ENCODE measurements around the gene RTN4RL1. TPM values are rescaled to one million over a fixed set of nuclear protein-coding genes. Genes with fewer than 3 reads are reported as not detected.

Gene RTN4RL1
- total RNA-seq, 1 donor from 2014 or later: not detected

DNA sequence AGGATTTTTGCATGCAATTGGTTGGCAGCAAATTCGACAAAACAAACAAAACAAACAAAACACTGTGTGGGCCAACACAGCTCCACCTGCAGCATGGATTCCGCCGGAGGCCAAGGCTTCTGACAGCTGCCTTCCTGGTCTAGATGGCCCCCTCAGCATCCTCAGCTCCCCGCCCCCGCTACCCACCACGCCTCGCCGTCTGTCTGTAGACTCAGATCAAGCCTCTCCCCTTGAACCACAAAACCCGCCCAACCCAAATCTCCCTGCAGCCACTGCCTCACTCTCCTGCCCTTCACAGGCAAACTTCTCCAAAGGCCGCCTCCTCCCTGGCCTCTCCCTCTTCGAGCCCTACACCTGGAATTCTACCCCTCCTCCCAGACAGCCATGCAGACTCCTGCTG, 57.9 kb downstream of the RTN4RL1 start:
- no peak for TF ChIP-seq CTCF (IDR thresholded peaks at IDR 0.05)
- no peak for ATAC-seq (ENCODE audit: low read depth)

DNA sequence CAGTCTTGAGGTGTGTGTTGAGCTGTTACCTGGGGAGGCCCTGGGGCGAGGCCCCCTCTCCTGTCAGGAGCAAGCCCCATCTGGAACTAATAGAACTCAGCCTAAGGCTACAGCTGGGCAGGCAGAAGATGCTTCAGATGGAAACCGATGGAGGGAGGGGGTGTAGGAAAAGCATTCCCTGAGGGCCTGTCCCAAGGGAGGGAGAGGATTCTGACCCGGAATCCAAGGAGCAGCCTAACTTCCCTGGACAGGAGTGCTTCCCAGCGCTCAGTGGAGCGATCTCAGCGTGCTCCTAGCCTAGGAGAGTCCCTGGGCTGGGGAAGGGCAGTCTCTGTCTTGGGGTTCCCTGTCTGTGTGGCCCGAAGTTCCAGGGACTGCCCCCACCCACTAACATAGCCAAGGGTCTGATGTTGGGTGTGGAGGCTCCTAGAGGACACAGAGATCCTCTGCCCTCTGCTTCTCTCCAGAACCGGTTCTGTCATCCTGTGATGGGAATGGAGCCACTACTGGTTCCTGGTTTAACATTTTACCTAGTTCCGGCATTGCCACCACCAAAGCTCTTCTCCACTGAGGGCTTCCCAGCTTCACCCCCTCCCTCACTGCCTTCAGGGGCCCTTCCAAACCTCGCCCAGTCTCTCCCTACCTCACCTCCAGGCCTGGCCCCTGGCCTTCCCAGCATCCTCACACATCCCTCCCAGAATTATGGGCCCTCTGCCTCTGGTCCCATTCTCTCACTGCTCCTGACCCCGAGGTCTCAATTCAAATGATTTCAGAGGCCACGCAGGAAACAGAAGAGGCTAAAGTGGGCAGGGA, 58.7 kb downstream of the RTN4RL1 start:
- no peak for TF ChIP-seq CTCF (IDR thresholded peaks at IDR 0.05)
- ATAC-seq (ENCODE audit: low read depth): no peak
- Mint-ChIP-seq H3K36me3 (ENCODE audit: low read depth) (no peaks in the 10 kb centered on the region), H3K27ac (no peak overlapping the region), H3K4me1 (no peaks in the 10 kb centered on the region), H3K27me3 (peaks cover 28% of the 10 kb centered on the region), H3K9me3 (no peaks in the 10 kb centered on the region), H3K4me3 (no peak overlapping the region)
- no peak for DNase-seq
- ChIA-PET CTCF (no interaction called here), POLR2A (no interaction called here)
- intact Hi-C loops (cut with micrococcal nuclease): no loop called here

More for the DNA sequence above, 57.9 kb downstream of the RTN4RL1 start:
- Mint-ChIP-seq H3K4me3 (no peak overlapping the region), H3K36me3 (ENCODE audit: low read depth) (no peaks in the 10 kb centered on the region), H3K27ac (no peak overlapping the region), H3K4me1 (no peaks in the 10 kb centered on the region), H3K27me3 (peaks cover 28% of the 10 kb centered on the region), H3K9me3 (no peaks in the 10 kb centered on the region)
- CTCF ChIA-PET: no interaction called here
- DNase-seq: no peak
- POLR2A ChIA-PET: no interaction called here
- intact Hi-C loops (cut with micrococcal nuclease): no loop called here

DNA sequence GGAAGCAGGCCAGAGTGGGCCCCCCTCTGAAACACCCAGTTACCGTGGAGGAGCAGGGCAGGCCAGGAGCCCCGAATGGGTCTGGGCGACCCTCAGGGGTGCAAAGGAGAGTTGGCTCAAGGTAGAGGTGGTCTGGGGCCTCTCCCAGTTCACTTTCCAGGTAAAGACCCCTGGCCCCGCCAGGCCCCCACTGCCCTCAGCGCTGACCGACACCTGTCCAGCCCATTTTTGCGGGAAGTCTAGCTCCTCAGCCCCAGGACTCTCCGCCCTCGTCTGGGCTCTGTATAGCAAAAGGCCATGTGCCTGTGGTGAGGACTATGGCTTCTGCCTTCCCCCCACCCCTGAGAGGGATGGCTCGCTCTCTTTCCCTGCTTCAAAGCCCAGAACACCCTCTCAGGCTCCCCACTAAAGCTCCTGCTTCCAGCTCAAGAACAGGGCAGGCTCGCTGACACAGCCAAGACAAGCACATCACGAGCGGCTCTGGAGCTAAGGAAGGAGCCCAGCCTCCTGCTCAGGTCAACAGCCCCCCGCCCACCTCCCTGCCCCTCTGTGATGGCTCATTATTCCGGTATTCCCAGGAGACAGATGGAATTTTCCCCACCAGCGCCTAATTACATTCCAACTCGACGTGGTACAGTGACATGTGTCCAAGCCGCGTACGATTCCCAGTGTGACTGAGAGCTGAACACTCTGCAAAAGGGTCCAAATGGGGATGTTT, 59.4 kb downstream of the RTN4RL1 start:
- no peaks in the 10 kb centered on the region for H3K9me3 Mint-ChIP-seq
- no peak for TF ChIP-seq CTCF (IDR thresholded peaks at IDR 0.05)
- peaks cover 28% of the 10 kb centered on the region for H3K27me3 Mint-ChIP-seq
- CTCF ChIA-PET: no interaction called here
- no peaks in the 10 kb centered on the region for H3K36me3 Mint-ChIP-seq (ENCODE audit: low read depth)
- no peak overlapping the region for H3K27ac Mint-ChIP-seq
- no peak for DNase-seq
- intact Hi-C loops (cut with micrococcal nuclease): no loop called here
- H3K4me3 Mint-ChIP-seq: no peak overlapping the region
- POLR2A ChIA-PET: no interaction called here
- ATAC-seq (ENCODE audit: low read depth): no peak
- H3K4me1 Mint-ChIP-seq: no peaks in the 10 kb centered on the region

GRCh38 chr17:1963250-1963649, 61.9 kb downstream of the RTN4RL1 start:
- no peak for TF ChIP-seq CTCF (IDR thresholded peaks at IDR 0.05)
- H3K36me3 Mint-ChIP-seq (ENCODE audit: low read depth): no peaks in the 10 kb centered on the region
- intact Hi-C loops (cut with micrococcal nuclease): no loop called here
- H3K4me1 Mint-ChIP-seq: no peaks in the 10 kb centered on the region
- no peak for ATAC-seq (ENCODE audit: low read depth)
- DNase-seq: no peak
- H3K4me3 Mint-ChIP-seq: no peak overlapping the region
- ChIA-PET POLR2A (no interaction called here), CTCF (no interaction called here)
- no peak overlapping the region for H3K27ac Mint-ChIP-seq
- no peaks in the 10 kb centered on the region for H3K9me3 Mint-ChIP-seq
- peaks cover 17% of the 10 kb centered on the region for H3K27me3 Mint-ChIP-seq

GRCh38 chr17:1961189-1961588, 63.9 kb downstream of the RTN4RL1 start:
- ChIA-PET POLR2A (no interaction called here), CTCF (no interaction called here)
- Mint-ChIP-seq H3K36me3 (ENCODE audit: low read depth) (no peaks in the 10 kb centered on the region), H3K27me3 (peaks cover 5% of the 10 kb centered on the region), H3K9me3 (no peaks in the 10 kb centered on the region), H3K4me1 (no peaks in the 10 kb centered on the region), H3K4me3 (no peak overlapping the region), H3K27ac (no peak overlapping the region)
- no peak for DNase-seq
- intact Hi-C loops (cut with micrococcal nuclease): no loop called here
- ATAC-seq (ENCODE audit: low read depth): no peak
- no peak for TF ChIP-seq CTCF (IDR thresholded peaks at IDR 0.05)

Measured in activated B cell treated with CpG ODN at 0.5 μM for 24 hours (primary cell).